ENCODE data around the gene PGM3. TPM values are rescaled to one million over a fixed set of nuclear protein-coding genes. Genes with fewer than 3 reads are reported as not detected.

Gene PGM3
- total and polyA plus RNA-seq, 11 donors, result 3.8 to 25.1 (median 15.8) TPM

GRCh38 chr6:83152913-83153312 is 40.2 kb downstream of the PGM3 start:
- TF ChIP-seq POLR2A (IDR thresholded peaks at IDR 0.05) (no peak), CTCF (IDR thresholded peaks at IDR 0.05) (no peak)
- intact Hi-C loops (cut with DNase I), result no loop called here
- Histone ChIP-seq H3K4me1 (peaks cover 0 to 17% (median 0%) of the 10 kb centered on the region in 12 donors), H3K27me3 (no peaks in the 10 kb centered on the region), H3K27ac (no peak overlapping the region), H3K9me3 (no peaks in the 10 kb centered on the region), H3K36me3 (peaks cover 0 to 99% (median 81%) of the 10 kb centered on the region in 9 donors), H3K4me3 (no peak overlapping the region)
- WGBS, 4 donors, result 94 to 97% (median 96%) methylated on average over 1 of the region's 1 CpG
- DNase-seq (no peak), ATAC-seq (no peak)

DNA sequence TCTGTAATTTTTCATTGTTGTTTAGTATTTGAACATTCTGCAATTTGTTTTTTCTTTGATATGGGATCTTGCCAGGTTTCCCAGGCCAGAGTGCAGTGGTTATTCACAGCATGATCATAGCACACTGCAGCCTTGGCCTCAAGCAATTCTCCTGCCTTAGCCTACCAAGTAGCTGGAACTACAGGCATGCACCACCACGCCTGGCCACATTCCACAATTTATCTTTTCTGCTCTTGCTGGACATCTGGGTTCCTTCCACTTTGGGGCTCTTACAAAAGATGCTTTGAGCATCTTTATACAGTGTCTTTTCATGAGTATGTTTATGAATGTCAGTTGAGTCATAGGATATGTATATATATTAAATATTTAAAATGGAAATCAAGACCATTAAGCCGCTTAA is 42.0 kb downstream of the PGM3 start:
- no peaks in the 10 kb centered on the region for H3K9me3 ChIP-seq

DNA sequence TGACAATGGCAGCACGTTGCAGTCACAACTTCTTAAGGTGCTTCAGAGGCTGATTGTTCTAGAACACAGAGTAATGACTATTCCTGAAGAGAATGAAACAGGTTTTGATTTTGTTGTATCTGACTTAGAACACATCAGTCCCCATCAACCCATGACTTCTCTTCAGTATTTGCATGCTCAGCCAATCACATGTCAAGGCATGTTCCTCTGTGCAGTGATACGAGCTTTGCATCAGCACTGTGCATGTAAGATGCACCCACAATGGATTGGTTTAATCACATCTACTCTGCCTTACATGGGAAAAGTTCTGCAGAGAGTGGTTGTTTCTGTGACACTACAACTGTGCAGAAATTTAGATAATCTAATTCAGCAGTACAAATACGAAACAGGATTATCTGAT is 54.3 kb downstream of the PGM3 start:
- H3K27me3 ChIP-seq, result no peaks in the 10 kb centered on the region
- 89 to 93% (median 90%) methylated on average over 3 of the region's 3 CpGs for WGBS, 4 donors
- H3K36me3 ChIP-seq, result peaks cover 0 to 100% (median 84%) of the 10 kb centered on the region in 9 donors
- no peaks in the 10 kb centered on the region for H3K4me1 ChIP-seq
- TF ChIP-seq CTCF (IDR thresholded peaks at IDR 0.05), result no peak
- TF ChIP-seq POLR2A (IDR thresholded peaks at IDR 0.05), result no peak
- H3K9me3 ChIP-seq, result no peaks in the 10 kb centered on the region
- ATAC-seq, result no peak
- no peak overlapping the region for H3K4me3 ChIP-seq
- intact Hi-C loops (cut with DNase I), result no loop called here
- DNase-seq, result no peak
- no peak overlapping the region for H3K27ac ChIP-seq

More for the DNA sequence above, 42.0 kb downstream of the PGM3 start:
- no peak for TF ChIP-seq POLR2A (IDR thresholded peaks at IDR 0.05)
- TF ChIP-seq CTCF (IDR thresholded peaks at IDR 0.05), result no peak
- Histone ChIP-seq H3K27ac (no peak overlapping the region), H3K4me1 (peaks cover 0 to 12% (median 0%) of the 10 kb centered on the region in 12 donors), H3K36me3 (peaks cover 0 to 99% (median 81%) of the 10 kb centered on the region in 9 donors), H3K4me3 (no peak overlapping the region), H3K27me3 (no peaks in the 10 kb centered on the region)
- intact Hi-C loops (cut with DNase I), result no loop called here
- ATAC-seq (no peak), DNase-seq (no peak)
- 91 to 97% (median 93%) methylated on average over 2 of the region's 2 CpGs for WGBS, 4 donors

GRCh38 chr6:83138118-83138722 is 54.8 kb downstream of the PGM3 start:
- Histone ChIP-seq H3K9me3 (no peaks in the 10 kb centered on the region), H3K27ac (no peak overlapping the region), H3K36me3 (peaks cover 0 to 100% (median 80%) of the 10 kb centered on the region in 9 donors), H3K4me3 (no peak overlapping the region), H3K4me1 (no peaks in the 10 kb centered on the region), H3K27me3 (no peaks in the 10 kb centered on the region)
- DNase-seq, result no peak
- WGBS, 4 donors, result 94 to 98% (median 95%) methylated on average over 5 of the region's 5 CpGs
- intact Hi-C loops (cut with DNase I), result no loop called here
- TF ChIP-seq POLR2A (IDR thresholded peaks at IDR 0.05), result no peak
- TF ChIP-seq CTCF (IDR thresholded peaks at IDR 0.05), result no peak
- ATAC-seq, result no peak

Measured in heart left ventricle (tissue), 16 donors.